HEK293T (cell line): ENCODE results near the gene NDUFS7.

Experiments used
- CTCF ChIA-PET: fragments of 350-600 bp; formaldehyde crosslinking; extraction: SDS; loops from one replicate; lab custom pipeline; 2021; ENCODE audit warnings: antibody characterized with exemption, inconsistent platforms; lab: Yijun Ruan, JAX
- POLR2A ChIA-PET: fragments of 350-600 bp; formaldehyde crosslinking; extraction: SDS; loops from one replicate; lab custom pipeline; 2020; ENCODE audit warnings: antibody characterized with exemption, inconsistent platforms; lab: Yijun Ruan, JAX
- DNase-seq: peaks from one replicate; pipeline ENCODE4 v3.0.0; 2012; ENCODE audit warnings: mixed read lengths; ENCODE audit errors: extremely low spot score
- ARNT ChIP-seq: fragments of 450-650 bp; IDR thresholded peaks from 2 replicates; pipeline ENCODE4 v1.6.1; 2017; ENCODE audit warnings: mild to moderate bottlenecking
- BHLHE40 ChIP-seq: fragments of 450-650 bp; IDR thresholded peaks from 2 replicates; pipeline ENCODE4 v1.6.1; 2016; ENCODE audit warnings: mild to moderate bottlenecking, moderate library complexity, borderline replicate concordance
- CTBP1 ChIP-seq: fragments of 450-650 bp; IDR thresholded peaks from 2 replicates; pipeline ENCODE4 v1.6.1; 2016; ENCODE audit warnings: borderline replicate concordance
- ELF4 ChIP-seq: fragments of 450-650 bp; IDR thresholded peaks from 2 replicates; pipeline ENCODE4 v1.6.1; 2017; ENCODE audit warnings: antibody characterized with exemption
- FOXA1 ChIP-seq: fragments of 450-650 bp; IDR thresholded peaks from 2 replicates; pipeline ENCODE4 v1.6.1; 2016; ENCODE audit warnings: mild to moderate bottlenecking
- FOXK2 ChIP-seq: fragments of 450-650 bp; IDR thresholded peaks from 2 replicates; pipeline ENCODE4 v1.6.1; 2016; ENCODE audit warnings: mild to moderate bottlenecking
- FOXM1 ChIP-seq: fragments of 450-650 bp; IDR thresholded peaks from 2 replicates; pipeline ENCODE4 v1.6.1; 2017; ENCODE audit warnings: mild to moderate bottlenecking, borderline replicate concordance
- HDGF ChIP-seq: fragments of 450-650 bp; IDR thresholded peaks from 2 replicates; pipeline ENCODE4 v1.6.1; 2017; ENCODE audit warnings: antibody characterized with exemption, borderline replicate concordance
- L3MBTL2 ChIP-seq: fragments of 450-650 bp; conservative IDR thresholded peaks from 2 replicates; pipeline ENCODE4 v1.6.1; 2016; ENCODE audit warnings: mild to moderate bottlenecking
- LEF1 ChIP-seq: fragments of 450-650 bp; IDR thresholded peaks from 2 replicates; pipeline ENCODE4 v1.6.1; 2017; ENCODE audit warnings: mild to moderate bottlenecking, borderline replicate concordance
- NFRKB ChIP-seq: fragments of 450-650 bp; IDR thresholded peaks from 2 replicates; pipeline ENCODE4 v1.6.1; 2016; ENCODE audit warnings: mild to moderate bottlenecking, moderate library complexity
- SP1 ChIP-seq: fragments of 450-650 bp; IDR thresholded peaks from 2 replicates; pipeline ENCODE4 v1.6.1; 2017
- SUZ12 ChIP-seq: fragments of 450-650 bp; IDR thresholded peaks from 2 replicates; pipeline ENCODE4 v1.6.1; 2016; ENCODE audit warnings: mild to moderate bottlenecking
- TARDBP ChIP-seq: fragments of 450-650 bp; IDR thresholded peaks from 2 replicates; pipeline ENCODE4 v1.6.1; 2016
- ZNF384 ChIP-seq: fragments of 450-650 bp; IDR thresholded peaks from 2 replicates; pipeline ENCODE4 v1.6.1; 2016
- TF ChIP-seq, protein P1 (sequence below): fragments of 450-650 bp; IDR thresholded peaks from 2 replicates; pipeline ENCODE4 v1.6.1; 2016

The NDUFS7 gene

DNA sequence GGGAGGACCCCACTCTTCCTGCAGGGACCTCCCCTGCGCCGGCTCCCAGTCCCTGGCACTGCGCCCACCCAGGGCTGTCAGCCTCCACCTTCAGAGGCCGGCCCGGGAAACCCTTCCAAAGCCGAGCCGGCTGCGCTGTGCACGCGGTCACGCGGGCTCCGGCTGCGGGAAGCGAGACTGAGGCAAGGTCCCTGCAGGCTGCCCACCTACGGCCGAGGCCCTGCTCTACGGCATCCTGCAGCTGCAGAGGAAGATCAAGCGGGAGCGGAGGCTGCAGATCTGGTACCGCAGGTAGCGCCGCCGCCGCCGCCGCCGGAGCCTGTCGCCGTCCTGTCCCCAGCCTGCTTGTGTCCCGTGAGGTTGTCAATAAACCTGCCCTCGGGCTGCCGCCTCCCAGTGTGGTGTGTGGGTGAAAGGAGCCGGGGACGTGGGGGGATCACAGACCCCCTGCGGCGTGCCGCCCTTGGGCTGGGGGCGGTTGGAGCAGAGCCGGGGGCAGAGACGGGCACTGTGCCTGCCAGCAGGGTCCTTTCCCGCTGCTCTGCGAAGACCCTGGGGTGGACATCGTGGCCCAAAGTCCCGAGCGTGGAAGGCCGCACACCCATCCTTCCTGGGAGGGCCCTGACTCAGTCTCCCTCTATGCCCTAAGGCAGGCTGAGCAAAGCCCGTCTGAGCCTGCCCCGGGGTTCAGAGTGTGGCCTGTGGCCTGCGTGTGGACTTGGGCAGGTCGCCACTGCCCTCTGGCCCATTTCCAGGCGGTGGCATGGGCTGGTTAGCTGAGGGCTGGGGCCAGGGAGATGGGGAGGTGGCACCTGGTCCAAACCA is 11.7 kb downstream of the NDUFS7 start:
- POLR2A ChIA-PET: no interaction called here
- TF ChIP-seq FOXM1: no peak
- DNase-seq: no peak
- CTCF ChIA-PET: no interaction called here

DNA sequence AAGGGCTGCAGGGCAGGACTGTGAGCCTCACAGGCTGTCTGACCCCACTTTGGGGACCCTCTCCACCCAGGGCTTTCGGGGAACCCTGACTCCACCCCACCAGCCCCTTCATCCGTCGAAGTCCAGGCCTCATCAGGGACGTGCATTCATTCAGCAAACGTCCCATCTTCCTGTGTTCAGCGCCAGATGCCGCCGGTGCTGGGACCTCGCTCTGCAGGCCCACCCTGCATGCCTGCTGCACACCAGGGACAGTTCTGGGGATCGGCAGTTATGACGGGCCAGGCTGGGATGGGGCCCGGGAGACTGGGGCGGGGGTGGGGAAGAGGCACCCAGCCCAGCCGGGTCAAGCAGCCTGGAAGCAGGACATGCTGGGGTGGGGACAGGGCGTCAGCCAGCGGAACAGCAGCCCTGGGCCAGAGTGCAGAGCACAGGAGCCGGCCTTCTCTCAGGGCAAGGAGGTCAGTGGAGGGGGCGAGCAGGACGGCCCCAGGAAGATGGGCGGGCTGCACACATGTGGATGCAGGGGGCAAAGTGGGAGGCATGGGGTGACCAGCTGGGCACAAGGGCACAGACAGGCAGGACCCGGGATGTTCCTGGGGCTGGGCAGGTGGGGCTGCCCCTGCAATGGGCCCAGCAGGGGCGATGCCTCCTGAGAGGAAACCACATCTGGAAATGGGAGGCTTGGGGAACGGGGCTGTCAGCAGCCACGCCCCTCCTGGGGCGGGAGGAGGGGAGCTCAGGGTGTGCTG is 12.5 kb downstream of the NDUFS7 start:
- CTCF ChIA-PET: no interaction called here
- TF ChIP-seq FOXK2 (no peak), FOXM1 (no peak)
- DNase-seq: no peak
- POLR2A ChIA-PET: interaction anchor here (0.9 kb wide), 1 partner anchor 15 kb away, joined by 3 read pairs; no protein-coding TSS in a partner anchor

- no peak for DNase-seq
- TF ChIP-seq FOXM1 (no peak), SUZ12 (no peak), ZNF384 (no peak), FOXA1 (no peak), LEF1 (no peak), TARDBP (no peak), SP1 (no peak), HDGF (no peak), ARNT (no peak), NFRKB (no peak), L3MBTL2 (no peak), CTBP1 (no peak), ELF4 (no peak)
- ChIA-PET POLR2A (interaction anchor here (0.9 kb wide), 1 partner anchor 16 kb away, joined by 3 read pairs; no protein-coding TSS in a partner anchor), CTCF (no interaction called here)
These were observed 13.3 kb downstream of the NDUFS7 start for GRCh38 chr19:1396768-1397679.

DNA sequence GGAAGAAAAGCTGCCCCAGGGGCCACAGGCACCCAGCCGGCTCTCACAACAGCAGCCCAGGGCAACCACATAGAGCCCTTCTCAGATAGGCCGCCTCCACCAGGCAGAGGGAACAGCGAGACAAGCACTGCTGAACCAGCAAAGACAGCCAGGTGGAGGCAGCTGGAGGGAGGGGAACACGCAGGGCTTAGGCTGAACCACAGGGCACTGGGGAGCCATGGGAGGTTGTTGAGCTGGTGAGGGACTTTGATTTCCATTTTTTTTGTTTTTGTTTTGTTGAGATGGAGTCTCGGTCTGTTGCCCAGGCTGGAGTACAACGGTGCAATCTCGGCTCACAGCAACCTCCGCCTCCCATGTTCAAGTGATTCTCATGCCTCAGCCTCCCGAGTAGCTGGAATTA is 14.1 kb downstream of the NDUFS7 start:
- CTCF ChIA-PET: no interaction called here
- TF ChIP-seq SP1 (no peak), L3MBTL2 (no peak), ELF4 (no peak), NFRKB (no peak)
- no peak for DNase-seq
- POLR2A ChIA-PET: no interaction called here

DNA sequence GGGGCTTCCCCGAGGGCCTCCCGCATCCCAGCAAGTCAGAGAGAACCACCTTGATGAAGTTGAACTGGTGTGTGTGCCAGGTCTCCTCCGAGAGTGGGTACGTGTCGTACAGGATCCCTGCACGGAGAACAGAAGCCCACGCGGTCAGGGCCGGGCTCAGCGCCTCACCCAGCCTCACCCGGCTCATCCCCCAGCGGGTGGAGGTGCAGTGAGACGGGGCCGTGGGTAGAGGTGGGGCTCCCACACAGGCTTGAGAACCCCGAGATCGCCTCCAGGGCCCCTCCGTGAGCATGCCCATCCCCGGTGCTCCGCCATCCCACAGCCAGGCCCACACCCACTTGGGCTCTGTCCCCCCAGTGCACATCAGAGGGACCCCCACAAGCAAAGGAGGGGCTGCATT is 15.4 kb downstream of the NDUFS7 start:
- ChIA-PET POLR2A (no interaction called here), CTCF (no interaction called here)
- no peak for TF ChIP-seq FOXM1
- no peak for TF ChIP-seq FOXK2
- no peak for TF ChIP-seq TARDBP
- TF ChIP-seq ZNF384: no peak
- TF ChIP-seq HDGF: no peak
- TF ChIP-seq ELF4: no peak
- no peak for TF ChIP-seq L3MBTL2
- no peak for TF ChIP-seq FOXA1
- TF ChIP-seq ARNT: no peak
- TF ChIP-seq BHLHE40: no peak
- no peak for TF ChIP-seq CTBP1
- TF ChIP-seq SUZ12: no peak
- TF ChIP-seq NFRKB: no peak
- TF ChIP-seq LEF1: no peak
- DNase-seq: no peak

DNA sequence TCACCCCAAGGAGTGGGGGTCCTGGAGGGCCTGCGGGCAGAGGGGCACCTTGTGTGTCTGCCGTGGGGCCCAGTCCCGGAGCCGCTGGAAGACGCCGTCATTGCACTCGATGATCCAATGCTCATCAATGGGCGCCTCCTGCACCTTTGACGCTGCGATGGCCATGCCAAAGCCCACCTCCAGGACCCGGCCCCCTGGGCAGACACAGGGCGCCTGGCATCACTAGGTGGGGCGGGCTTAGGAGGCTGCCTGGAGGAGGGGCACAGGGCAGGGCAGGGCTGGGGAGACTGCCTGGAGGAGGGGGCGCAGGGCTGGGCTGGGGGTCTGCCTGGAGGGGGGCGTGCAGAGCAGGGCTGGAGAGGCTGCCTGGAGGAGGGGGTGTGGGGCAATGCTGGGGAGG is 16.0 kb downstream of the NDUFS7 start:
- CTCF ChIA-PET: no interaction called here
- POLR2A ChIA-PET: no interaction called here
- DNase-seq: no peak
- no peak for TF ChIP-seq NFRKB
- TF ChIP-seq SP1: no peak
- no peak for TF ChIP-seq ARNT
- no peak for TF ChIP-seq HDGF
- TF ChIP-seq L3MBTL2: no peak
- TF ChIP-seq, protein P1, sequence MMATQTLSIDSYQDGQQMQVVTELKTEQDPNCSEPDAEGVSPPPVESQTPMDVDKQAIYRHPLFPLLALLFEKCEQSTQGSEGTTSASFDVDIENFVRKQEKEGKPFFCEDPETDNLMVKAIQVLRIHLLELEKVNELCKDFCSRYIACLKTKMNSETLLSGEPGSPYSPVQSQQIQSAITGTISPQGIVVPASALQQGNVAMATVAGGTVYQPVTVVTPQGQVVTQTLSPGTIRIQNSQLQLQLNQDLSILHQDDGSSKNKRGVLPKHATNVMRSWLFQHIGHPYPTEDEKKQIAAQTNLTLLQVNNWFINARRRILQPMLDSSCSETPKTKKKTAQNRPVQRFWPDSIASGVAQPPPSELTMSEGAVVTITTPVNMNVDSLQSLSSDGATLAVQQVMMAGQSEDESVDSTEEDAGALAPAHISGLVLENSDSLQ: no peak
- no peak for TF ChIP-seq LEF1
- no peak for TF ChIP-seq ELF4
- no peak for TF ChIP-seq BHLHE40
- TF ChIP-seq TARDBP: no peak
- no peak for TF ChIP-seq FOXM1
- no peak for TF ChIP-seq FOXK2
- no peak for TF ChIP-seq CTBP1
- TF ChIP-seq SUZ12: no peak
- TF ChIP-seq FOXA1: no peak
- no peak for TF ChIP-seq ZNF384
